HepG2 (cell line): Measurements from ENCODE around the gene FTCD. TPM values are rescaled to one million over a fixed set of nuclear protein-coding genes. Genes with fewer than 3 reads are reported as not detected.

Source experiments
- JUND ChIP-seq: sonication (generic); formaldehyde crosslinking; IDR thresholded peaks from 2 replicates; pipeline ENCODE4 v1.8.0; 2022; ENCODE audit warnings: mild to moderate bottlenecking, missing genetic modification reagents
- KLF16 ChIP-seq, 2 experiments: sonication (generic) in 1 of 2; formaldehyde crosslinking in 1 of 2; IDR thresholded peaks; 2 replicates each; pipeline versions ENCODE4 v1.6.1 to v1.8.0; 2016 to 2023; ENCODE audit warnings: missing genetic modification reagents in 2 of 2, missing compliant biosample characterization in 1 of 2
- MTF1 ChIP-seq: sonication (generic); formaldehyde crosslinking; IDR thresholded peaks from 2 replicates; pipeline ENCODE4 v1.5.0; 2020; ENCODE audit warnings: missing genetic modification reagents
- PLSCR1 ChIP-seq: sonication (generic); formaldehyde crosslinking; IDR thresholded peaks from 2 replicates; pipeline ENCODE4 v1.5.0; 2020; ENCODE audit warnings: missing genetic modification reagents, mild to moderate bottlenecking, borderline replicate concordance
- THRA ChIP-seq: sonication (generic); formaldehyde crosslinking; IDR thresholded peaks from 2 replicates; pipeline ENCODE4 v1.4.0; 2020; ENCODE audit warnings: missing genetic modification reagents, borderline replicate concordance
- TRIM24 ChIP-seq: sonication (generic); formaldehyde crosslinking; IDR thresholded peaks from 2 replicates; pipeline ENCODE4 v1.8.0; 2022; ENCODE audit warnings: mild to moderate bottlenecking, missing genetic modification reagents
- ZBTB49 ChIP-seq: sonication (generic); formaldehyde crosslinking; IDR thresholded peaks from 2 replicates; pipeline ENCODE4 v1.4.0; 2020; ENCODE audit warnings: missing genetic modification reagents, borderline replicate concordance
- ZNF382 ChIP-seq: sonication (generic); formaldehyde crosslinking; IDR thresholded peaks from 2 replicates; pipeline ENCODE4 v1.5.0; 2020; ENCODE audit warnings: missing genetic modification reagents, mild to moderate bottlenecking, borderline replicate concordance
- ZNF547 ChIP-seq: sonication (generic); formaldehyde crosslinking; IDR thresholded peaks from 2 replicates; pipeline ENCODE4 v1.5.1; 2020; ENCODE audit warnings: mild to moderate bottlenecking, missing genetic modification reagents
- ZNF775 ChIP-seq: sonication (generic); formaldehyde crosslinking; IDR thresholded peaks from 2 replicates; pipeline ENCODE4 v1.4.0; 2020; ENCODE audit warnings: missing genetic modification reagents, mild to moderate bottlenecking, moderate library complexity, borderline replicate concordance
- ZNF788 ChIP-seq: sonication (generic); formaldehyde crosslinking; IDR thresholded peaks from 2 replicates; pipeline ENCODE4 v1.5.0; 2020; ENCODE audit warnings: mild to moderate bottlenecking, missing genetic modification reagents, borderline replicate concordance
- polyA plus RNA-seq, 8 experiments: library from polyadenylated mRNA; depleted of rRNA in 3 of 8; stranded (reverse) in 7 of 8; unstranded in 1 of 8; fragments of >200 nt; fragmentation: Illumina TruSeq in 4 of 8; extraction: Trizol in 4 of 8; gene quantifications; 2 replicates each; pipeline versions ENCODE4 v1.2.1 to v1.2.3, GENCODE V29; 2011 to 2016; ENCODE audit warnings: low read depth in 4 of 8, missing spikeins in 1 of 8, mixed read lengths in 1 of 8; ENCODE audit not compliant: insufficient read depth in 1 of 8
- total RNA-seq, 5 experiments: library from RNA; depleted of rRNA; stranded (reverse); fragments of >200 nt; fragmentation: Illumina TruSeq; extraction: Trizol; gene quantifications; 2 replicates each; pipeline ENCODE4 v1.2.3, GENCODE V29; 2016; ENCODE audit warnings: low read depth in 1 of 5
- TF ChIP-seq, protein P1 (sequence below), 2 experiments: fragments of 450-650 bp in 1 of 2; sonication (generic) in 1 of 2; formaldehyde crosslinking in 1 of 2; IDR thresholded peaks; 2 replicates each; pipeline versions ENCODE4 v1.6.1 to v1.8.0; 2016 to 2022; ENCODE audit warnings: antibody characterized with exemption in 1 of 2, mild to moderate bottlenecking in 1 of 2, missing genetic modification reagents in 1 of 2

Gene FTCD
- total and polyA plus RNA-seq, 2 of the 13 experiments (the other 11 are each of a cell fraction or from before 2014, with no cell fraction given), result 75.7 to 105 TPM

GRCh38 chr21:46154155-46154954 is 1.0 kb downstream of the FTCD start (continued):
- TF ChIP-seq ZBTB49 (CRISPR knock-in tag), result no peak
- TF ChIP-seq ZNF547 (CRISPR knock-in tag), result no peak
- no peak for TF ChIP-seq ZNF382 (CRISPR knock-in tag)
- TF ChIP-seq ZNF788 (CRISPR knock-in tag), result no peak
- TF ChIP-seq, protein P1, sequence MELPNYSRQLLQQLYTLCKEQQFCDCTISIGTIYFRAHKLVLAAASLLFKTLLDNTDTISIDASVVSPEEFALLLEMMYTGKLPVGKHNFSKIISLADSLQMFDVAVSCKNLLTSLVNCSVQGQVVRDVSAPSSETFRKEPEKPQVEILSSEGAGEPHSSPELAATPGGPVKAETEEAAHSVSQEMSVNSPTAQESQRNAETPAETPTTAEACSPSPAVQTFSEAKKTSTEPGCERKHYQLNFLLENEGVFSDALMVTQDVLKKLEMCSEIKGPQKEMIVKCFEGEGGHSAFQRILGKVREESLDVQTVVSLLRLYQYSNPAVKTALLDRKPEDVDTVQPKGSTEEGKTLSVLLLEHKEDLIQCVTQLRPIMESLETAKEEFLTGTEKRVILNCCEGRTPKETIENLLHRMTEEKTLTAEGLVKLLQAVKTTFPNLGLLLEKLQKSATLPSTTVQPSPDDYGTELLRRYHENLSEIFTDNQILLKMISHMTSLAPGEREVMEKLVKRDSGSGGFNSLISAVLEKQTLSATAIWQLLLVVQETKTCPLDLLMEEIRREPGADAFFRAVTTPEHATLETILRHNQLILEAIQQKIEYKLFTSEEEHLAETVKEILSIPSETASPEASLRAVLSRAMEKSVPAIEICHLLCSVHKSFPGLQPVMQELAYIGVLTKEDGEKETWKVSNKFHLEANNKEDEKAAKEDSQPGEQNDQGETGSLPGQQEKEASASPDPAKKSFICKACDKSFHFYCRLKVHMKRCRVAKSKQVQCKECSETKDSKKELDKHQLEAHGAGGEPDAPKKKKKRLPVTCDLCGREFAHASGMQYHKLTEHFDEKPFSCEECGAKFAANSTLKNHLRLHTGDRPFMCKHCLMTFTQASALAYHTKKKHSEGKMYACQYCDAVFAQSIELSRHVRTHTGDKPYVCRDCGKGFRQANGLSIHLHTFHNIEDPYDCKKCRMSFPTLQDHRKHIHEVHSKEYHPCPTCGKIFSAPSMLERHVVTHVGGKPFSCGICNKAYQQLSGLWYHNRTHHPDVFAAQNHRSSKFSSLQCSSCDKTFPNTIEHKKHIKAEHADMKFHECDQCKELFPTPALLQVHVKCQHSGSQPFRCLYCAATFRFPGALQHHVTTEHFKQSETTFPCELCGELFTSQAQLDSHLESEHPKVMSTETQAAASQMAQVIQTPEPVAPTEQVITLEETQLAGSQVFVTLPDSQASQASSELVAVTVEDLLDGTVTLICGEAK (IDR thresholded peaks at IDR 0.05), result no peak
- TF ChIP-seq, protein P1 (CRISPR knock-in tag; IDR thresholded peaks at IDR 0.05), result peak; percentile 14; the same call in 1 of the 2 replicates
- peak in 1 of 2 experiments; percentile 41; a peak in 1 of 4 replicates for TF ChIP-seq KLF16 (CRISPR knock-in tag; IDR thresholded peaks at IDR 0.05)
- no peak for TF ChIP-seq THRA
- no peak for TF ChIP-seq TRIM24
- no peak for TF ChIP-seq JUND
- no peak for TF ChIP-seq MTF1
- no peak for TF ChIP-seq PLSCR1 (CRISPR knock-in tag)
- TF ChIP-seq ZNF775 (CRISPR knock-in tag), result no peak
